Neural cell (in vitro differentiated cells): ENCODE results near the gene PRKAG2.

Experiments used
- CTCF ChIP-seq: fragments of 450-650 bp; IDR thresholded peaks from 2 replicates; pipeline ENCODE4 v1.5.1; 2014; ENCODE audit warnings: antibody characterized with exemption, mild to moderate bottlenecking, moderate library complexity; ENCODE audit not compliant: poor library complexity, severe bottlenecking
- EP300 ChIP-seq: fragments of 450-650 bp; conservative IDR thresholded peaks from 2 replicates; pipeline ENCODE4 v1.6.1; 2014; ENCODE audit warnings: antibody characterized with exemption, mild to moderate bottlenecking, moderate library complexity; ENCODE audit not compliant: poor library complexity, severe bottlenecking
- EZH2 ChIP-seq: fragments of 200-600, 300-800 bp; shearing (Covaris generic), sonication (generic); IDR thresholded peaks from 2 replicates; pipeline ENCODE4 v1.6.1; 2014; ENCODE audit warnings: antibody characterized with exemption, low read length, borderline replicate concordance, mild to moderate bottlenecking; ENCODE audit not compliant: insufficient read depth, poor library complexity, severe bottlenecking
- MXI1 ChIP-seq: fragments of 450-650 bp; conservative IDR thresholded peaks from 2 replicates; pipeline ENCODE4 v1.6.1; 2014; ENCODE audit warnings: antibody characterized with exemption, mild to moderate bottlenecking; ENCODE audit not compliant: poor library complexity, severe bottlenecking
- POLR2AphosphoS5 ChIP-seq: IDR thresholded peaks from 2 replicates; pipeline ENCODE4 v1.6.1; 2012
- RAD21 ChIP-seq: fragments of 450-650 bp; conservative IDR thresholded peaks from 2 replicates; pipeline ENCODE4 v1.6.1; 2014; ENCODE audit warnings: antibody characterized with exemption, mild to moderate bottlenecking, moderate library complexity

- no peak for TF ChIP-seq CTCF
- no peak for TF ChIP-seq RAD21
- no peak for TF ChIP-seq MXI1
- no peak for TF ChIP-seq POLR2AphosphoS5
- TF ChIP-seq EZH2 = no peak
- TF ChIP-seq EP300 = no peak
Measured at GRCh38 chr7:151903249-151904032, 26.5 kb upstream of the PRKAG2 start.
